DND-41 (cell line): ENCODE measurements around the gene CD1E.

Experiments
- ATAC-seq: fragments of 200-7000 bp; cut with Tn5 transposase; 3 replicates; pipeline ENCODE4 v1.9.1; 2021; ENCODE audit warnings: low read depth; ENCODE audit not compliant: insufficient read depth
- DNase-seq: peaks from one replicate; pipeline ENCODE4 v3.0.0-alpha.2; 2020
- H2AFZ ChIP-seq: 2 replicates; pipeline ENCODE4 v1.6.0; 2012; ENCODE audit warnings: low read depth, low read length
- H3K27ac ChIP-seq: 2 replicates; pipeline ENCODE4 v1.5.1; 2012; ENCODE audit warnings: low read length, inconsistent platforms
- H3K27me3 ChIP-seq: fragments of 200-600 bp; sonication (generic); 2 replicates; pipeline ENCODE4 v1.6.0; 2012; ENCODE audit warnings: low read length, mild to moderate bottlenecking, inconsistent platforms; ENCODE audit not compliant: insufficient read depth, poor library complexity
- H3K36me3 ChIP-seq: 2 replicates; pipeline ENCODE4 v1.5.1; 2012; ENCODE audit warnings: low read length, inconsistent platforms; ENCODE audit not compliant: insufficient read depth
- H3K4me1 ChIP-seq: 2 replicates; pipeline ENCODE4 v1.5.1; 2012; ENCODE audit warnings: mild to moderate bottlenecking, low read length; ENCODE audit not compliant: insufficient read depth
- H3K4me2 ChIP-seq: 2 replicates; pipeline ENCODE4 v1.6.0; 2012; ENCODE audit warnings: mild to moderate bottlenecking, moderate library complexity, low read length, inconsistent platforms; ENCODE audit not compliant: insufficient read depth
- H3K4me3 ChIP-seq, 2 experiments: fragments of 200-600 bp in 1 of 2; shearing (Covaris generic) in 1 of 2; 2 replicates each; pipeline ENCODE4 v1.5.1; 2012 to 2016; ENCODE audit warnings: inconsistent platforms in 2 of 2, low read length in 2 of 2, mild to moderate bottlenecking in 2 of 2, low read depth in 1 of 2, moderate library complexity in 1 of 2
- H3K79me2 ChIP-seq: 2 replicates; pipeline ENCODE4 v1.6.0; 2012; ENCODE audit warnings: low read length, inconsistent platforms; ENCODE audit not compliant: insufficient read depth
- H3K9ac ChIP-seq: 2 replicates; pipeline ENCODE4 v1.6.0; 2012; ENCODE audit warnings: low read depth, mild to moderate bottlenecking, inconsistent platforms, low read length, moderate library complexity
- H3K9me3 ChIP-seq: 2 replicates; pipeline ENCODE4 v1.5.1; 2012; ENCODE audit warnings: low read length, moderate library complexity, mild to moderate bottlenecking, inconsistent platforms; ENCODE audit not compliant: insufficient read depth, severe bottlenecking
- H4K20me1 ChIP-seq: 2 replicates; pipeline ENCODE4 v1.6.0; 2012; ENCODE audit warnings: low read length; ENCODE audit not compliant: insufficient read depth
- EZH2 ChIP-seq: IDR thresholded peaks from 3 replicates; pipeline ENCODE4 v1.6.1; 2012; ENCODE audit warnings: borderline replicate concordance, low read depth, mild to moderate bottlenecking, moderate library complexity, low read length, inconsistent platforms; ENCODE audit not compliant: severe bottlenecking
- TF ChIP-seq, protein P1 (sequence below): IDR thresholded peaks from 2 replicates; pipeline ENCODE4 v1.5.1; 2012; ENCODE audit warnings: borderline replicate concordance, low read length, moderate library complexity, mild to moderate bottlenecking; ENCODE audit not compliant: poor library complexity, severe bottlenecking; ENCODE audit errors: extremely low read depth

CD1E gene

DNA sequence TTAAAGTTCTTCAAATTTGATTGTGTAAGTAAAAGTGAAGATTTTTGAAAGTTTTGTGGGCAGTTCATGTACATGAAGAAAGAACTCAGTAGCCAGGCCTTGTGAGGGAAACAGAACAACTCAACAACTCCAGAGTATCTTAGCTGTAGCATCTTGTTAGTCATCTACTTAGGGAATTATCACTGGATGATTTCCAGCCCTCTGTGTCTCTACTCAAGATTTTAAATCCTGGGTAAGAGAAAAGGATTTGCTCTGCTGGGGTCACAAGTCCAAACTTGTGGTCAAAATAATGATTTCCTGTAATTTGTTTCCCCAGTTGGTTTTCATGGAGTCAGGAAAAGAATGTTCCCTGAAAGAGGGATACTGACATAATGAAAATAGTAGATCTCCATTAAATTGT is 37.4 kb downstream of the CD1E start:
- H3K36me3 ChIP-seq = no peaks in the 10 kb centered on the region
- no peaks in the 10 kb centered on the region for H3K9me3 ChIP-seq
- H3K27me3 ChIP-seq = no peaks in the 10 kb centered on the region
- peak overlapping the region; percentile 45 for H2AFZ ChIP-seq
- no peak overlapping the region for H3K4me2 ChIP-seq
- ATAC-seq = peak; percentile 18; the same call in 2 of the 3 replicates
- no peak for DNase-seq
- H3K79me2 ChIP-seq = no peaks in the 10 kb centered on the region; the same call in 1 of the 2 replicates
- peak overlapping the region; percentile 15; the same call in 1 of the 2 replicates for H3K9ac ChIP-seq
- TF ChIP-seq, protein P1, sequence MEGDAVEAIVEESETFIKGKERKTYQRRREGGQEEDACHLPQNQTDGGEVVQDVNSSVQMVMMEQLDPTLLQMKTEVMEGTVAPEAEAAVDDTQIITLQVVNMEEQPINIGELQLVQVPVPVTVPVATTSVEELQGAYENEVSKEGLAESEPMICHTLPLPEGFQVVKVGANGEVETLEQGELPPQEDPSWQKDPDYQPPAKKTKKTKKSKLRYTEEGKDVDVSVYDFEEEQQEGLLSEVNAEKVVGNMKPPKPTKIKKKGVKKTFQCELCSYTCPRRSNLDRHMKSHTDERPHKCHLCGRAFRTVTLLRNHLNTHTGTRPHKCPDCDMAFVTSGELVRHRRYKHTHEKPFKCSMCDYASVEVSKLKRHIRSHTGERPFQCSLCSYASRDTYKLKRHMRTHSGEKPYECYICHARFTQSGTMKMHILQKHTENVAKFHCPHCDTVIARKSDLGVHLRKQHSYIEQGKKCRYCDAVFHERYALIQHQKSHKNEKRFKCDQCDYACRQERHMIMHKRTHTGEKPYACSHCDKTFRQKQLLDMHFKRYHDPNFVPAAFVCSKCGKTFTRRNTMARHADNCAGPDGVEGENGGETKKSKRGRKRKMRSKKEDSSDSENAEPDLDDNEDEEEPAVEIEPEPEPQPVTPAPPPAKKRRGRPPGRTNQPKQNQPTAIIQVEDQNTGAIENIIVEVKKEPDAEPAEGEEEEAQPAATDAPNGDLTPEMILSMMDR = no peak
- TF ChIP-seq EZH2 = no peak
- H3K27ac ChIP-seq = peak overlapping the region; percentile 65
- peaks cover 54% of the 10 kb centered on the region for H3K4me1 ChIP-seq
- H4K20me1 ChIP-seq = no peaks in the 10 kb centered on the region
- H3K4me3 ChIP-seq = no peak overlapping the region; a peak in 1 of 4 replicates

DNA sequence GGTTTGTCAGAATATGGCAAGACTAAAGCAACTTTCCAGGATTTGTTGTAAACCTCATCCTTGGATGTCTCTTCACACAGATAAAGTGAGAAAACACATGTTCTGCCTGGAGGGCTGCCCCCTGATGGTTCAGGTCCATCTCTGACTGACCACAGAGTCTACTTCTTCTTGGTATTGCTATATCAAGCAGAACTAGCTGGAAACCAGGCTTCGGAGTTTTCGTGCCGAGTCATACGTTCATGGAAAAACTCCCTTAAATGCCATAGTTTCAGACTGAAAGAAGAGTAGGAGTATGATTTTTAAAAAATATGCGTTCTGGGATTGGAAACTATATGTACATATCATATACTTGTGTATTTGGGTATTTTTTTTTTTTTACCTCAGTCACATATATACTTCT is 39.8 kb downstream of the CD1E start:
- no peak for DNase-seq
- no peak for ATAC-seq
- no peak overlapping the region for H3K9ac ChIP-seq
- no peak overlapping the region for H2AFZ ChIP-seq
- H3K4me1 ChIP-seq = peaks cover 77% of the 10 kb centered on the region
- no peaks in the 10 kb centered on the region for H3K36me3 ChIP-seq
- no peak overlapping the region for H3K4me3 ChIP-seq
- H3K27ac ChIP-seq = peak overlapping the region; percentile 38; the same call in 1 of the 2 replicates
- no peak overlapping the region for H3K4me2 ChIP-seq
- H4K20me1 ChIP-seq = no peaks in the 10 kb centered on the region
- peaks cover 3% of the 10 kb centered on the region; the same call in 1 of the 2 replicates for H3K79me2 ChIP-seq
- H3K27me3 ChIP-seq = no peaks in the 10 kb centered on the region
- TF ChIP-seq, protein P1 = no peak
- no peak for TF ChIP-seq EZH2
- no peaks in the 10 kb centered on the region for H3K9me3 ChIP-seq

DNA sequence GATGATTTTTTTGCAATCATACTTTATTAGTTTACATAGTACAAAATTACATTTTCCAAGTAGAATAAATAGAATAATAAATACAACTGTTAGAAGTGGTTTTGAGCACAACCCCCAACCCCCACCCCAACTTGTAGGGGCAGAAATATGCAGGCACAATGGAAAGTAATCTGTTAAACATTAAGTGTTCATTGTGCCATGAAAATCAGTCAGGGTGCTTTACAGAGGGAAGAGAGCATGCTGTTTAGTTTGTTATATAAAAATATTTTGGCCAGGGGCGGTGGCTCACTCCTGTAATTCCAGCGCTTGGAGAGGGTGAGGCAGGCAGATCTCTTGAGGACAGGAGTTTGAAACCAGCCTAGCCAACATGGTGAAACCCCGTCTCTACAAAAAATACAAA is 43.0 kb downstream of the CD1E start:
- no peaks in the 10 kb centered on the region for H3K36me3 ChIP-seq
- H2AFZ ChIP-seq = no peak overlapping the region
- peaks cover 9% of the 10 kb centered on the region for H3K79me2 ChIP-seq
- no peaks in the 10 kb centered on the region for H3K9me3 ChIP-seq
- TF ChIP-seq, protein P1 = no peak
- TF ChIP-seq EZH2 = no peak
- H3K4me3 ChIP-seq = no peak overlapping the region
- no peaks in the 10 kb centered on the region for H3K27me3 ChIP-seq
- H3K4me1 ChIP-seq = peaks cover 79% of the 10 kb centered on the region
- H3K4me2 ChIP-seq = no peak overlapping the region
- H3K9ac ChIP-seq = peak overlapping the region; percentile 58; the same call in 1 of the 2 replicates
- peak; percentile 35 for DNase-seq
- no peak for ATAC-seq
- H3K27ac ChIP-seq = peak overlapping the region; percentile 100
- no peaks in the 10 kb centered on the region for H4K20me1 ChIP-seq
